HG03064 (cell line): ENCODE data around the gene LEPR.
"Not testable (repeated sequence)": the region's sequence is repeated elsewhere in the genome, so short reads cannot be mapped to it uniquely, and the experiment has no call there.

Source experiments
- ATAC-seq: cut with Tn5 transposase; IDR thresholded peaks from one replicate; pipeline ENCODE4 v1.9.1; 2021; ENCODE audit warnings: low read depth; ENCODE audit not compliant: unreplicated experiment

The LEPR gene

GRCh38 chr1:65420590-65421350, at the start of gene LEPR, which contains the start of gene LEPROT:
LEPR (plus strand) TSS chr1:65420668; CDS start chr1:65565566, 144,898 bp downstream.
LEPROT (plus strand) TSS chr1:65420668; CDS start chr1:65420725, 57 bp downstream.
- no peak for ATAC-seq

- ATAC-seq, result no peak
These were observed 48.9 kb upstream of the LEPR start for GRCh38 chr1:65371544-65371943.

DNA sequence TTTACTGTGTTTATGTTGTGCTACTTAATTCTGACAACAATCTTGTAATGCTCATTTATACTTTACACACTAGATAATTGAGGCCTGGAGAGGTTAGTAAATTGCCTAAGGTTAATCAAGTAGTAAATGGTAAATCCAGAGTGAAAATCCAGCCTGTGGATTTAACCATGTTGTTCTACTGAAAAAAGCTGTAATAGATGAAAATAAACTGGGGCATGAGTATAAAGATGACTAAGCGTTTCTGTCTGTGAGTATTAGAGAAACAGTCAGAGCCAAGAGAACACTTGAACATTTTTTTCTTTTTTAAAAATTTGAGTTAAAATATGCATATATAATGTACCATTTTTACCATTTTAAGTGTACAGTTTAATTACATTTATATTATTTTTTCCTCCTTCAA, 47.9 kb upstream of the LEPR start:
- no peak for ATAC-seq

DNA sequence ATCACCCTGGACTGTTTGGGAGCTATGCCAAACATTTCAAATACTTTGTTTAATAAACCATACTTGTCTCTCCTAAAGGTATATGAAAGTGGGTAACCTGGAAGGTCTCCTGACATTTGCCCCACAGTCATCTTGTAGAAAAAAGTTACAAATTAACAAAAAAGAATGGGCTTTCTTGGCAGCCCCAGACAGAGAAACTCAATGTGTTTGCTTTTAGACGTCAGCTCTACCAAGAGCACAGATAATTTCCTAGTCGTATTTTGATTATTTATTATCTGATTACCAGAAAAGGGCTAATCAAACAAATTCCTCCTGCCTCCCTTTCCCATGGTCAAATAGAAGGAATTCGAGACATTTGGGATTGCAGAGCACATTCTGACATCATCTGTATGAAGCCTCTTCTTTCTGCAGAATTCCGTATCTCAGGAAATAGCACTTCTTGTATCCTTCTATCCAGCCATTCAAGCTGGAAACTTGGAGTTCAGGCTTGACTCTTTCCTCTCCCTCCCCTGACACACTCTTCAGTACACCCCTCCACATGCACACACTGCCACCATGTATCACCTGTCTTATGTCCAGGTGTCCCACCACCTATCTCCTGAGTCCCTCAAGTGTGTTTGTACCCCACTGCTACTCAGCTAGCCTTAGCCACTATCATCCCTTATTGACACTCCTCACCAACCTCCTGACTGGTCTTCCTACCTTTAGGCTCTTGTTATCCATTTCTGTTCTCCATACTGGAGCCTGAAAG, 42.8 kb upstream of the LEPR start:
- ATAC-seq, result no peak

- no peak for ATAC-seq
These were observed 42.1 kb upstream of the LEPR start for GRCh38 chr1:65378247-65378946.

DNA sequence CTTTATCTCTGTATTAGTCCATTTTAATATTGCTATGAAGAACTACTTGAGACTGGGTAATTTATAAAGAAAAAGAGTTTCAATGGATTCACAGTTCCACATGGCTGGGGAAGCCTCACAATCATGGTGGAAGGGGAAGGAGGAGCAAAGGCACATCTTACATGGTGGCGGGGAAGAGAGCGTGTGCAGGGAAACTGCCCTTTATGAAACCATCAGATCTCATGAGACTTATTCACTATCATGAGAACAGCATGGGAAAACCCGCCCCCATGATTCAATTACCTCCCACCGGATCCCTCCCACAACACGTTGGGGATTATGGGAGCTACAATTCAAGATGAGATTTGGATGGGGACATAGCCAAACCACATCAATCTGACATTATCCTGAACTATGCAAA, 36.0 kb upstream of the LEPR start:
- not testable (repeated sequence) for ATAC-seq

DNA sequence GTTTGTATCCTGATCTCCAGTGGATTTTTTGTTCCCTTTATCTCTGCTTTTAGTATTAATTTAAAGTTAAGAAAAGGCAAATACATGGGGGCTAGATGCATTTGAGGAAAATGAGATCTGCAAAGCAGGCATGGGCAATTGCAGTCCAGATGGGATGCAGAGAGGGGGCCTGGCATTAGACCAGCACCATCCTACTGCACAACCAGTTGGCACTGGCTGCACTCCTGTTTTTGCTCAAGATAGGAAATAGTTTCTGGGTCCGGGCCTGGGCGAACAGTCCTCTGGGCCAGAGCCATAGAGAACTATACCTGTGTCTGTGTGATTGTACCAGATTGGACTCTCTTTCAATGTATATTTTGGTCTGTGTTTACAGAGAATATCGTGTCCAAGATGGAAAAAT, 34.0 kb upstream of the LEPR start:
- no peak for ATAC-seq

DNA sequence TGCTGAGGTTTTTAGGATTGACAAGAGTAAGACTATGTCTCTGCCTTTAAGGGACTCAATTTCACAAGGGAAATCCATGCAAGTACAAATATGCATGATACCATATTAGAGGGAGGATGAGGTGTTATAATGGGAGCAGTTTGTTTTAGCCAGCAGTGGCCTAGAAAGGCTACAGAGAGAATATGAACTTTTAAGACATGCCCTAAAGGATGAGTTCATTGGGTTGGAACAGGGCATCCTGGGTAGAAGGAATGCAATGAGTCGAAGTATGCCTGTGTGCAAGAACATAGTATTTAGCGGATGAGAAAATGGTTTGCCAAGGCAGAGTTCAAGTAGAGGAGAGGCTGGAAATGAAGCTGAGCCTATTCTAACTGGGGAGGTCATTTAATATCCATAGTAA, 32.6 kb upstream of the LEPR start:
- no peak for ATAC-seq

GRCh38 chr1:65388908-65389695, 31.4 kb upstream of the LEPR start:
- ATAC-seq, result no peak

GRCh38 chr1:65392497-65392896, 28.0 kb upstream of the LEPR start:
- ATAC-seq, result no peak

DNA sequence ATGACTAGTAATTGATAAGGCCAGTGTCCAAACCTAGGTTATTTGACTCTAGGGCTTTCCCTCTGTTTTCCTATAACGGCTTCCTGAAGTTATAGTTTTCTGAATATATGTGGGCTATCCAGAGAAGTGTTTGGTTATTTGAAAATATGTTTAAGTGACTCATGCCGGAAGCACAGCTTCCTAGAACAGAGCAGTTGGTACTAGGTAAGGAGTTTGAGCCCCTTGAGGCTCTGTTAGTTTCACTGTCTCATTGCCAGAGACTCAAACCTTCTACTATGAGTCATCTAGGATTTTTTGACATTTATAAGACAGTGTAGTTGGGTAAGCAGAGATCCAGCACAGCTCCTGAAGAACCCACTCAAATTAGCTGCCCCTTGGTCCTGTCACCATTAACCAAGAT, 27.1 kb upstream of the LEPR start:
- peak; percentile 81 for ATAC-seq

GRCh38 chr1:65393928-65394327, 26.5 kb upstream of the LEPR start:
- ATAC-seq, result no peak

DNA sequence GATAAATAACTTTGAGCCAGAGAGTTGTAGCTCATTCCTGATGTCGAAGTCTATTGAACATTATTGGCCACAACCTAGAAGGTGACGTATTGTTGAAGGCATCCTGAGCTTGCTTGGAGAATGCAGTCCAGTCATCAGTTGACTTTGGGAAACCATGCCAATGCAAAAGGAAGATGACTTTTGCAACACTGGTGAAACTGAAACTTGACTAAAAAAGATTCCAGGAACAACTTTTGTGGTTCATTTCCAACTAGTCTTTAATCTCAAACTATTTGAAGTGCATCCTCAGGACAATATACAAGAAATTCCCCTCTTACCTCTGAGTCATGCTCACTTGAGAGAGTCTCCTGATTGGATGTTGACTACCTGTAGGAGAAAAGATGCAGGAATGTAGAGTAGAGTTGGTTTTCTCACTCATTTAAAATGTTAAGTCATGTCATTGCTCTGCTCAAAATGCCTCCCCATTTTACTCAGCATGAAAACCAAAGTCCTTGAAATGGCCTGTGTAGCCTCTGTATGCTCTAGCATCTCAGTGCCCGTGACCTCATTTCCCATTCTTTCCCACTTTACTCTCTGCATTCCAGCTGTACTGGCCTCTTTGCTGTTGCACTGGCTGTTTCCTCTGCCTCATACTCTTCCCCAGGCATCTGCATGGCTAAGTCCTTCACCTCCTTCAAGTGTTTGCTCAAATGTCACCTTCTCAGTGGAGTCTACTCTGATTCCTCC, 24.4 kb upstream of the LEPR start:
- no peak for ATAC-seq

DNA sequence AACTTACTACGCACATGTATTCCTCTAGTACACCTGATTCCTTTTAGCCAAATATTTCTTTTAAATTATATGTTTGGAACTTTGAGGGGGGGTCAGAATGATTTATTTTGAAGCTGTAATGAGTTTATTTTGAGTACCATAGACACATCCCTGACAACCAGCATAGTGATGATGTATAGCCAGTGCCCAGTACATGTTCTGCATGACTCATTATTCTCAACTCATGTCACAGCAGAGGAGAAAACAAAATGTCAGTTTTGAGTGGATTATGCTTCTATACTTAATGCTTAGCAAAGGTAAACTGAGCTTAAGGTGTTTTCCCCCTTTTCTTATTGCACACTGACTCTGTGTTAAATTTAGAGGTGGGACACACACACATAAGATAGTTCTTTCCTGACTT, 22.4 kb upstream of the LEPR start:
- ATAC-seq, result no peak

GRCh38 chr1:65399003-65399402, 21.5 kb upstream of the LEPR start:
- ATAC-seq, result no peak

- no peak for ATAC-seq
These were observed 18.9 kb upstream of the LEPR start for GRCh38 chr1:65401612-65402011.

DNA sequence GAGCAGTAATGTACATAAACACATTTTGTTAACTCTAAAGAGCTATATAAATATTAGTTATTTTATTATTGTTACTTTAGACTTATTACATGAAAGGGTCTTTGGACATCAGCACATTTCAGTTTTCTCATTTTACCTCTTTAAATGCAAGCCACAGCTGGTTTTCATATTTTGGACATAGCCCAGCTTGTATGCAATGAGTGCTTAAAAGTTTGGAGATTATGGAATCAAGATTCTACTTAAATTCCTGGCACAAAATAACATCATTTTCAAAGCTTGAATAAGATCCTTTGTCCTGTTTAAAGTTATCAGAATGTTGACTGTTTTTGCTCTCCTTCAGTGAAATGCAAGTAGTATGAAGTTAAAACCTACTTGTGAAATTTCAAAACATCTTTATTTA, 15.5 kb upstream of the LEPR start:
- ATAC-seq, result no peak

- no peak for ATAC-seq
These were observed 12.6 kb upstream of the LEPR start for GRCh38 chr1:65407877-65408276.

DNA sequence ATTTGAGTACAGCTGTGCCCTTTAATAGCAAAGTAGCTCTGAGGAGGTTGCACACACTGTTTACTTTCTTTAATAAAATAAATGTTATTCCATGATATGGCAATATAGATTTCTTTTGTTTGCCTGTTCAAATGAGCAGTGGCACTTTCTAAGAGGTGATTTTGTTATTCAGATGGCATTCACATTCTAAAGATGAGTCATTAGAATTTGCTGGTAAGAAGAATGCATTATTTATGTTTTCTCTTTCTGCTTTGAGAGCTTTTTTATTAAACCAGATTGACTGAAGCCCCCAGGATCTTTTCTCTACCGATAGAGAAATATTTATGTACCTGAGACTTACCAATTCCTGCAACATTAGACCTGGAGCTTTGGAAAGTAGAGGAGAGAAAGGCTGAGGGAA, 11.2 kb upstream of the LEPR start:
- ATAC-seq, result no peak

GRCh38 chr1:65409816-65410326, 10.6 kb upstream of the LEPR start:
- ATAC-seq, result no peak
